Ishikawa (cell line): ENCODE results near the gene IDH3A.

Source experiments
- CEBPB ChIP-seq: IDR thresholded peaks from 2 replicates; pipeline ENCODE4 v1.6.1; 2012
- CREB1 ChIP-seq: IDR thresholded peaks from 2 replicates; pipeline ENCODE4 v1.6.1; 2012; ENCODE audit warnings: low read depth
- EGR1 ChIP-seq: IDR thresholded peaks from 2 replicates; pipeline ENCODE4 v1.6.1; 2012
- EP300 ChIP-seq: IDR thresholded peaks from 2 replicates; pipeline ENCODE4 v1.6.1; 2012; ENCODE audit warnings: borderline replicate concordance
- FOXM1 ChIP-seq: IDR thresholded peaks from 2 replicates; pipeline ENCODE4 v1.6.1; 2012; ENCODE audit warnings: low read depth, borderline replicate concordance
- NFIC ChIP-seq: IDR thresholded peaks from 2 replicates; pipeline ENCODE4 v1.6.1; 2012
- RAD21 ChIP-seq: IDR thresholded peaks from 2 replicates; pipeline ENCODE4 v1.6.1; 2012; ENCODE audit warnings: low read depth
- TAF1 ChIP-seq: IDR thresholded peaks from 2 replicates; pipeline ENCODE4 v1.6.1; 2012; ENCODE audit warnings: low read depth, mild to moderate bottlenecking
- TCF12 ChIP-seq: IDR thresholded peaks from 2 replicates; pipeline ENCODE4 v1.6.1; 2012; ENCODE audit warnings: low read depth
- TEAD4 ChIP-seq: IDR thresholded peaks from 2 replicates; pipeline ENCODE4 v1.6.1; 2012
- YY1 ChIP-seq: IDR thresholded peaks from 2 replicates; pipeline ENCODE4 v1.6.1; 2012; ENCODE audit warnings: low read depth
- ZBTB7A ChIP-seq: IDR thresholded peaks from 2 replicates; pipeline ENCODE4 v1.6.1; 2012; ENCODE audit warnings: low read depth
- TF ChIP-seq, protein P1 (sequence below): IDR thresholded peaks from 2 replicates; pipeline ENCODE4 v1.6.1; 2012
- TF ChIP-seq, protein P2 (sequence below): IDR thresholded peaks from 2 replicates; pipeline ENCODE4 v1.6.1; 2012; ENCODE audit warnings: low read depth, mild to moderate bottlenecking
- TF ChIP-seq, protein P3 (sequence below): IDR thresholded peaks from 2 replicates; pipeline ENCODE4 v1.6.1; 2012

IDH3A gene

DNA sequence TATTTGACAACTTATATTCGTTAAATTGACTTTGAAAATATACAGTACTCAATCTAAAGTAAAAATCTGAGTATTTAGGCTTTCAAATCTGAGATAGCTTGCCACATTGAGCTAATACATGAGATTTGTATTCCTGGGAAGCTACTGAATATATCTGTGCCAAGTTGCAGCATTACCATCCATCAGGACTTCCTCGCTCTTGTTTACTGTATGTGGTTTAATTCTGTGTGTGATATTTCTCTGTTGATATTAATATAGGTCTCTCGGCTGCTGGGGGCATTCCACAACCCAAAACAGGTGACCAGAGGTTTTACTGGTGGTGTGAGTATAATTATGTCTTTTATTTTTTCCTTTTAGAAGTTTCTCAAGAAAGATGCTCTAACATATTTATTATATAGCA, 5.8 kb downstream of the IDH3A start:
- TF ChIP-seq CEBPB, result no peak
- TF ChIP-seq FOXM1, result no peak

DNA sequence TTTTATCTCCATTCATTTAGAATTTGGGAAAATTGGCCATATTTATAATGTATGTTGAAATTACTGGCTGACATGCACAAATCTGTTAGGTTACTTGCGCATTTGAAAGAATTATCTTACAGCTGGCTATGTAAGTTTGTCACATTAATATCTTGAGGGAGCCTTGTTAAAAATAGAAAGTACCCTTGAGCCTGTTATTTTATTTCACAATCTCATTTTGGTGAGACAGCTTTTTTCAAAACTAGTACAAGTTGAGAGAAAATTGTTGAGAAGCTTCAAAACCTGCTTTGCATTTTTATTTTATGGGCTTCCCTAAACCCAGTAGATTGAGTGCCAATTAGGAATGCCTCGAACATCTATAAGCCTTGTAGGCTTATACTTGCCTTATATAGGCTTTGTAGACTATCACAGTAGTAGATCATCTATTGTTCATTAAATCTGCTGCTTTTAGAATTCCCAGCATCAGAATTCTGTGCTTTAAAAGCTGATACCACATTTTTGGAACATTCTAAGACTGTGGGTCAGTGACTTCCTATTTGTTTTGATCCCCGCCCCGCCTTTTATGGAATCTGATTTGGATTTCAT, 6.3 kb downstream of the IDH3A start:
- TF ChIP-seq, protein P1, sequence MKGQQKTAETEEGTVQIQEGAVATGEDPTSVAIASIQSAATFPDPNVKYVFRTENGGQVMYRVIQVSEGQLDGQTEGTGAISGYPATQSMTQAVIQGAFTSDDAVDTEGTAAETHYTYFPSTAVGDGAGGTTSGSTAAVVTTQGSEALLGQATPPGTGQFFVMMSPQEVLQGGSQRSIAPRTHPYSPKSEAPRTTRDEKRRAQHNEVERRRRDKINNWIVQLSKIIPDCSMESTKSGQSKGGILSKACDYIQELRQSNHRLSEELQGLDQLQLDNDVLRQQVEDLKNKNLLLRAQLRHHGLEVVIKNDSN, result no peak
- TF ChIP-seq CEBPB (no peak), EP300 (no peak), FOXM1 (no peak), ZBTB7A (no peak), EGR1 (no peak), CREB1 (no peak), TEAD4 (no peak), RAD21 (no peak), TAF1 (no peak), TCF12 (no peak), NFIC (no peak), YY1 (no peak)
- TF ChIP-seq, protein P2, sequence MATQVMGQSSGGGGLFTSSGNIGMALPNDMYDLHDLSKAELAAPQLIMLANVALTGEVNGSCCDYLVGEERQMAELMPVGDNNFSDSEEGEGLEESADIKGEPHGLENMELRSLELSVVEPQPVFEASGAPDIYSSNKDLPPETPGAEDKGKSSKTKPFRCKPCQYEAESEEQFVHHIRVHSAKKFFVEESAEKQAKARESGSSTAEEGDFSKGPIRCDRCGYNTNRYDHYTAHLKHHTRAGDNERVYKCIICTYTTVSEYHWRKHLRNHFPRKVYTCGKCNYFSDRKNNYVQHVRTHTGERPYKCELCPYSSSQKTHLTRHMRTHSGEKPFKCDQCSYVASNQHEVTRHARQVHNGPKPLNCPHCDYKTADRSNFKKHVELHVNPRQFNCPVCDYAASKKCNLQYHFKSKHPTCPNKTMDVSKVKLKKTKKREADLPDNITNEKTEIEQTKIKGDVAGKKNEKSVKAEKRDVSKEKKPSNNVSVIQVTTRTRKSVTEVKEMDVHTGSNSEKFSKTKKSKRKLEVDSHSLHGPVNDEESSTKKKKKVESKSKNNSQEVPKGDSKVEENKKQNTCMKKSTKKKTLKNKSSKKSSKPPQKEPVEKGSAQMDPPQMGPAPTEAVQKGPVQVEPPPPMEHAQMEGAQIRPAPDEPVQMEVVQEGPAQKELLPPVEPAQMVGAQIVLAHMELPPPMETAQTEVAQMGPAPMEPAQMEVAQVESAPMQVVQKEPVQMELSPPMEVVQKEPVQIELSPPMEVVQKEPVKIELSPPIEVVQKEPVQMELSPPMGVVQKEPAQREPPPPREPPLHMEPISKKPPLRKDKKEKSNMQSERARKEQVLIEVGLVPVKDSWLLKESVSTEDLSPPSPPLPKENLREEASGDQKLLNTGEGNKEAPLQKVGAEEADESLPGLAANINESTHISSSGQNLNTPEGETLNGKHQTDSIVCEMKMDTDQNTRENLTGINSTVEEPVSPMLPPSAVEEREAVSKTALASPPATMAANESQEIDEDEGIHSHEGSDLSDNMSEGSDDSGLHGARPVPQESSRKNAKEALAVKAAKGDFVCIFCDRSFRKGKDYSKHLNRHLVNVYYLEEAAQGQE, result no peak
- TF ChIP-seq, protein P3, sequence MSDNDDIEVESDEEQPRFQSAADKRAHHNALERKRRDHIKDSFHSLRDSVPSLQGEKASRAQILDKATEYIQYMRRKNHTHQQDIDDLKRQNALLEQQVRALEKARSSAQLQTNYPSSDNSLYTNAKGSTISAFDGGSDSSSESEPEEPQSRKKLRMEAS, result no peak

DNA sequence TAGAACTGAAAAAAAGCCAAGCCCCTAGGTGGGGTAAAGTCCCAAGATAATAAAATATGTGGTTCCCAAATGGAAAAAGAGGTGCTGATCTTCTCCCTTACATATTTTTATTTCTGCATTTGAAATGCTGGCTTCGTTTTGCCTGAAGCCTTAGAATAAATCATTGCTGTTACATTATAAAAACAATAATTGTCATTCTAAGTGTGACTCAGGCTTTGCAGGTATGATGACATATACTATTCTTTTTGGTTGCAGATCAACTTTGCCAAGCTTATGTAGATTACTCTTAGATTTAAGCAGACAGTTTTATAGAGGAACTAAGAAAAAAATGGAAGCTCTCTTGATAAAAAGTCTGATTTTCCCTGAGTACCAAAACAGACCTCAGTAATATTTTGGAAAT, 7.5 kb downstream of the IDH3A start:
- no peak for TF ChIP-seq TCF12
- TF ChIP-seq, protein P2, result no peak
- no peak for TF ChIP-seq TEAD4
- TF ChIP-seq, protein P1, result no peak
- TF ChIP-seq NFIC, result no peak
- no peak for TF ChIP-seq YY1
- no peak for TF ChIP-seq TAF1
- TF ChIP-seq RAD21, result no peak
- no peak for TF ChIP-seq ZBTB7A
- TF ChIP-seq EGR1, result no peak
- TF ChIP-seq FOXM1, result no peak
- TF ChIP-seq CEBPB, result no peak
- TF ChIP-seq, protein P3, result no peak
- no peak for TF ChIP-seq CREB1
- TF ChIP-seq EP300, result no peak

DNA sequence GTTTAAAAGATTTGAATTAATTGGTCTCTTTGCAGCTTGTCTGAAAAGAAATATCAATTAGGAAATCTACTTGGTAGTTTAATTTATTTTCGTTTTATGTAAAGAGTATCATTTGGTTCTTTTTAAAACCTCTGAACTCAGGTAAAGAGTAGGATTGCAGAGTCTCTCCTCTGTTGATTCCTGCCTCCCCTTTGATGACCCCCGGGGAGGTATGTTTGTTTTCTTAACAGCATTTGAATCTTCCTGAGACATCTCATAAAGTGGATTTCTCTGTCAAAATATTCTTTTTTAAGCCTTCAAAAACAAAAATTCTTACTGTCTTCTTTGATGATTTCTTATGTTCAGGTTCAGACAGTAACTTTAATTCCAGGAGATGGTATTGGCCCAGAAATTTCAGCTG, 8.0 kb downstream of the IDH3A start:
- TF ChIP-seq CEBPB, result no peak
- TF ChIP-seq CREB1, result no peak
- TF ChIP-seq, protein P3, result no peak
- no peak for TF ChIP-seq TEAD4
- TF ChIP-seq, protein P2, result no peak
- TF ChIP-seq EP300, result no peak
- TF ChIP-seq, protein P1, result no peak
- no peak for TF ChIP-seq NFIC
- TF ChIP-seq FOXM1, result no peak
- TF ChIP-seq EGR1, result no peak
- no peak for TF ChIP-seq TCF12
- TF ChIP-seq TAF1, result no peak
- TF ChIP-seq RAD21, result no peak
- no peak for TF ChIP-seq YY1
- TF ChIP-seq ZBTB7A, result no peak
